MM.1S (cell line): Measurements from ENCODE around the gene SUSD1.

Source experiments
- DNase-seq: peaks from one replicate; pipeline ENCODE4 v3.0.0-alpha.2; 2015
- H2AFZ ChIP-seq: fragments of 300-600 bp; sonication (generic); 2 replicates; pipeline ENCODE4 v1.6.0; 2016; ENCODE audit warnings: antibody characterized with exemption, low read length
- H3F3A ChIP-seq: fragments of 300-600 bp; sonication (generic); 2 replicates; pipeline ENCODE4 v1.6.1; 2016; ENCODE audit warnings: mild to moderate bottlenecking, antibody characterized with exemption, low read length, moderate library complexity, mixed read lengths; ENCODE audit not compliant: insufficient read depth
- H3K27ac ChIP-seq: fragments of 300-600 bp; sonication (generic); 2 replicates; pipeline ENCODE4 v1.5.1; 2016; ENCODE audit warnings: mild to moderate bottlenecking, low read length
- H3K27me3 ChIP-seq: fragments of 300-600 bp; sonication (generic); replicated peaks from 2 replicates; pipeline ENCODE4 v1.6.0; 2016; ENCODE audit warnings: low read length; ENCODE audit not compliant: insufficient read depth
- H3K36me3 ChIP-seq: fragments of 300-600 bp; sonication (generic); replicated peaks from 2 replicates; pipeline ENCODE4 v1.6.1; 2016; ENCODE audit warnings: mild to moderate bottlenecking, low read length, mixed read lengths; ENCODE audit not compliant: insufficient read depth
- H3K4me1 ChIP-seq: fragments of 300-600 bp; sonication (generic); 2 replicates; pipeline ENCODE4 v1.6.1; 2016; ENCODE audit warnings: low read length, mixed read lengths
- H3K4me2 ChIP-seq: fragments of 300-600 bp; sonication (generic); 2 replicates; pipeline ENCODE4 v1.6.0; 2016; ENCODE audit warnings: low read depth, low read length
- H3K4me3 ChIP-seq: fragments of 300-600 bp; sonication (generic); 2 replicates; pipeline ENCODE4 v1.5.1; 2016; ENCODE audit warnings: low read length, mixed read lengths
- H3K79me2 ChIP-seq: fragments of 300-600 bp; sonication (generic); 2 replicates; pipeline ENCODE4 v1.6.1; 2016; ENCODE audit warnings: mixed run types, low read length, mixed read lengths
- H3K9ac ChIP-seq: fragments of 300-600 bp; sonication (generic); 2 replicates; pipeline ENCODE4 v1.6.1; 2016; ENCODE audit warnings: low read length, mixed read lengths
- H3K9me2 ChIP-seq: fragments of 300-600 bp; sonication (generic); replicated peaks from 2 replicates; pipeline ENCODE4 v1.6.1; 2016; ENCODE audit warnings: mild to moderate bottlenecking, low read length, mixed read lengths; ENCODE audit not compliant: insufficient read depth
- H3K9me3 ChIP-seq: fragments of 300-600 bp; sonication (generic); replicated peaks from 2 replicates; pipeline ENCODE4 v1.6.1; 2016; ENCODE audit warnings: mild to moderate bottlenecking, low read length, mixed read lengths; ENCODE audit not compliant: insufficient read depth
- H4K20me1 ChIP-seq: fragments of 300-600 bp; sonication (generic); 2 replicates; pipeline ENCODE4 v1.6.1; 2016; ENCODE audit warnings: mild to moderate bottlenecking, low read length, moderate library complexity, mixed read lengths; ENCODE audit not compliant: insufficient read depth
- CTCF ChIP-seq: fragments of 300-600 bp; sonication (generic); IDR thresholded peaks from 2 replicates; pipeline ENCODE4 v1.5.1; 2016; ENCODE audit warnings: antibody characterized with exemption, low read length, mixed read lengths
- EZH2 ChIP-seq: fragments of 300-600 bp; sonication (generic); optimal IDR thresholded peaks from 2 replicates; pipeline ENCODE3; 2017; ENCODE audit warnings: low read depth, mild to moderate bottlenecking, antibody characterized with exemption, low read length, mixed read lengths
- EZH2phosphoT487 ChIP-seq: fragments of 300-600 bp; sonication (generic); IDR thresholded peaks from 2 replicates; pipeline ENCODE4 v1.6.1; 2018; ENCODE audit warnings: antibody characterized with exemption, low read length

The SUSD1 gene

GRCh38 chr9:112084334-112084733 lies 90.8 kb downstream of the SUSD1 start:
- H3K27me3 ChIP-seq = no peaks in the 10 kb centered on the region
- no peaks in the 10 kb centered on the region for H3K9me3 ChIP-seq
- no peak overlapping the region for H2AFZ ChIP-seq
- no peaks in the 10 kb centered on the region for H3K79me2 ChIP-seq
- no peak for TF ChIP-seq CTCF
- no peak for TF ChIP-seq EZH2phosphoT487
- no peak for TF ChIP-seq EZH2
- no peaks in the 10 kb centered on the region for H4K20me1 ChIP-seq
- H3K36me3 ChIP-seq = no peaks in the 10 kb centered on the region
- H3F3A ChIP-seq = no peaks in the 10 kb centered on the region
- H3K9ac ChIP-seq = no peak overlapping the region
- 0 out of 2 replicates have a peak, but pooled peaks cover 2% of the 10 kb centered on the region for H3K4me1 ChIP-seq
- H3K4me2 ChIP-seq = no peak overlapping the region
- H3K9me2 ChIP-seq = no peaks in the 10 kb centered on the region
- no peak overlapping the region for H3K4me3 ChIP-seq
- no peak overlapping the region for H3K27ac ChIP-seq
- DNase-seq = no peak

- Histone ChIP-seq H4K20me1 (no peaks in the 10 kb centered on the region), H2AFZ (no peak overlapping the region), H3K27me3 (no peaks in the 10 kb centered on the region), H3K9ac (no peak overlapping the region), H3K4me3 (no peak overlapping the region), H3K4me1 (0 out of 2 replicates have a peak, but pooled peaks cover 5% of the 10 kb centered on the region), H3K9me2 (no peaks in the 10 kb centered on the region), H3K4me2 (no peak overlapping the region), H3K27ac (no peak overlapping the region), H3F3A (no peaks in the 10 kb centered on the region), H3K9me3 (no peaks in the 10 kb centered on the region), H3K36me3 (no peaks in the 10 kb centered on the region), H3K79me2 (no peaks in the 10 kb centered on the region)
- no peak for DNase-seq
- TF ChIP-seq EZH2 = no peak
- no peak for TF ChIP-seq CTCF
- no peak for TF ChIP-seq EZH2phosphoT487
These were observed 93.0 kb downstream of the SUSD1 start for GRCh38 chr9:112081918-112082729.

DNA sequence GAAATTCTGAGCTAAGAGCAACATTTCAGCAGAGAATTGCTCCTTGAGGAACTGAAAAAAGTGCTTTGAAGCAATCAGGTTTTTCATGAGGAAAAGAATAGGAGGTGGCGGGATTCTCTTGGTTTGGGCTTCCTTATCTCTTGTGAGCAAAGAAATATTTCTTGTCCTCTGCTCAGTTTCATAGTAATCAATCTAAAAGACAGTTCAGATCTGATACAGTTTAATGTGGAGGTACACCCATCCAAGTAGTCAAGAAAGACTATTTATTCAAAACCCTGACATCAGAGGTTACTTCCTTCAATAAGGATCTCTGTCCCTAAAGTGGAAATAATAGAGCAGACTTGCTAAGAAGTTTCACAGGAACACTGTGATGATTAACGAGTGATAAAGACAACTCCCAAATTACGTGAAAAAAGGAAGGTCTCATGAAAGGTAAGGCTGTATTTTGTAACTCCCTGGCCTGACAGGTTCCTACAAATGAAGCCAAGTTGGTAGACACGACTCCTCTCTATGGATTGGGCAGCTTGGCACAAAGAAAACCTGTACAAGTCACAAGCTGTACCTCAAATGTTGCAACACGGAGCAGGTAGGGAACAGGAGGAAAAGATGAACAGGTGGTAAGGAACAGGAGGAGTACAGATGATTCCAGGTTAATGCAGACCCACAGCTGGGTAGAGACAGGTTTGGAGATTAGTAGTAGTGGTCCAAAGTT lies 94.1 kb downstream of the SUSD1 start:
- no peaks in the 10 kb centered on the region for H3K9me2 ChIP-seq
- TF ChIP-seq EZH2 = no peak
- TF ChIP-seq EZH2phosphoT487 = no peak
- no peak for TF ChIP-seq CTCF
- H3K4me1 ChIP-seq = 0 out of 2 replicates have a peak, but pooled peaks cover 5% of the 10 kb centered on the region
- no peak overlapping the region for H3K9ac ChIP-seq
- no peaks in the 10 kb centered on the region for H3K27me3 ChIP-seq
- no peaks in the 10 kb centered on the region for H4K20me1 ChIP-seq
- no peak for DNase-seq
- H3K9me3 ChIP-seq = no peaks in the 10 kb centered on the region
- no peak overlapping the region for H3K4me3 ChIP-seq
- no peak overlapping the region for H3K4me2 ChIP-seq
- no peaks in the 10 kb centered on the region for H3K79me2 ChIP-seq
- H3K36me3 ChIP-seq = no peaks in the 10 kb centered on the region
- H2AFZ ChIP-seq = no peak overlapping the region
- H3K27ac ChIP-seq = no peak overlapping the region
- no peaks in the 10 kb centered on the region for H3F3A ChIP-seq
